ENCODE results near the gene HOXB7.

Gene HOXB7

GRCh38 chr17:48609033-48609432 lies 1.8 kb downstream of the HOXB7 start:
- DNase-seq (ENCODE audit: low read depth in 2 of 2), result no peak

DNA sequence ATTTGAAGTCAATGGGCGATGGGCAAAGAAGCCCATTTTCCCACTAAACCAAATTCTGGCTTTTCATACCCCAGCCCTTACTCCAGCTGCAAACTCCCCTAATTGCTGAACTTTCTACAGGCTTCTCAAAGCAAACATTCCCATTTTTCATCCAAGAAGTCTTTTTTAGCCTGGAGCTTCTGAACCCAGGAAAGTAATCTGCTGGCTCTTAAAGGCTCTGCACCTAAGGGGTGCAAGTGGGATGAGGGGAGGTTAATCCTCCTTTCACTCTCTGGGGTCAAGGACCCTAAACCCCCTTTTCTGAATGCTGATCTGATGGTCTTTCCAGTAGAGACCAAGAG lies 2.4 kb downstream of the HOXB7 start:
- DNase-seq (ENCODE audit: low read depth in 2 of 2), result no peak

- DNase-seq (ENCODE audit: low read depth in 2 of 2), result no peak
Observed at GRCh38 chr17:48606892-48607614, 3.8 kb downstream of the HOXB7 start.

- no peak for DNase-seq (ENCODE audit: low read depth in 2 of 2)
Observed at GRCh38 chr17:48605991-48606891, 4.6 kb downstream of the HOXB7 start.

- DNase-seq (ENCODE audit: low read depth in 2 of 2), result no peak
Observed at GRCh38 chr17:48605409-48605919, 5.4 kb downstream of the HOXB7 start.

DNA sequence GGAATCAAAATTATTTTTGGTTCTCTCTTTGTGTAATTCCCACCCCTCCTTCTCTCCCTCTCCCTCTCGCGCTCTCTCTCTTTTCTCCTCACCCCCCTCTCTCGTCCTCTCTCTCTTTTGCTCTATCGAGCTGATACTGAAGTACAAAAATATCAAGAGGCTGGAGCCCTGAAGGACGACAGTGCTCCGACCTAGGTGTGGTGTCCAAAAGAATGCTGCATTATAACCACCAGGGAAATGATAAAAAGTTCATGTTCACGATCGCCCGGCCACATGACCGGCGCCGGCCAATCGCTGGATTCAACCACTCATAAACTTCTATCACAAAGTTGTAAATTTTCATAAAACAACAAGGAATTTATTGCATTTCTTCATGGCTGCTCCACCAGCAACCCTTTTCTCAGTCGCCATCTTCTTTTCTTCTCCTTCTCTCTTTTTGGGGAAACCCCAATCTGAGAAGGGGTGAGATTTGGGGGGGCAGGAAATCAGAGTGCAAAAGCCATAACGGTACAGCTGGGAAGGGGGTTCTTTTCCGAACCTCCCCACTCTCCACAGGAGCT lies 6.0 kb downstream of the HOXB7 start, which contains the start of gene HOXB6:
HOXB6 (minus strand) TSS at position 217 of the 560 bp plus-strand sequence. CDS start 6,836 bp downstream, outside the sequence.
- DNase-seq (ENCODE audit: low read depth in 2 of 2), result no peak

DNA sequence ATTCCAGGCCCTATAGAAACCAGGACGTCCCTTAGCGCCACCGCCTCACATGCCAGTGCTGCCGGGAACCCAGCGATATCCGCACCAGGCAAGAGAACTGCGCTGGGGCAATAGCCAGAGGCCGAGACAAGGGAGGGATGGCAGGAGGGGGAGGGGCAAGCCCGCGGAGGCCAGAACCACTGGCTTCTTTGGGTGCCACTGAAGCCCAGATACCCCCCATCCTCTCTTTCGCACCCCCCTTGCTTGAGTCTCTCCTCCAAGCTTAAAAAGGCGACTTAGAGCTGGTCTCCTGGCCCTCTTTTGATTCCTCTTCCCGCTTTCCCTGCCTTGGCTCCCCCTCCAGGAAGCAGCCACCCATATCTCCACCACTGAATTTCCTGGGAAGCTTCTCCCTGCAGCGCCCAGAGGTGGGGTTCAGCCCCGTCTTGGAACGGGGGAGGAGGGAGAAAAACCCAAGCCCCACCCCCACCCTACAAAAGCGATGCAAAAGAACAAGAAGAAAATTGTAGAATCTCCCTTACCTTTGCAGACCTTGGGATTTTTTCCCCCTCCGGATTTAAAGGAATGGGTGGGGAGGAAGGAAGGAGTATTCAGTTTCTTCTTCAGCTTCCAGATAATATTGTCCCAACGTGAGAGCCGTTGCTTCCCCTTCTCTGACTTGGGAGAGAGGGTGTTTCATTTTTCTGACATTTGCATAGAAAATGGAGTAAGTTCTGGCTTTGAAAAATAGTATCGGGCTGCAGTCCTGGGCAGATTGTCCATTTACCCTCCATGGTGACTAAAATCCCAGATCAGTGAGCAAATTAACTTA lies 6.7 kb downstream of the HOXB7 start:
- DNase-seq (ENCODE audit: low read depth in 2 of 2), result no peak

GRCh38 chr17:48601539-48602425 lies 9.0 kb downstream of the HOXB7 start:
- DNase-seq (ENCODE audit: low read depth in 2 of 2), result no peak

- DNase-seq (ENCODE audit: low read depth in 2 of 2), result no peak
Observed at GRCh38 chr17:48601207-48601538, 9.6 kb downstream of the HOXB7 start.

DNA sequence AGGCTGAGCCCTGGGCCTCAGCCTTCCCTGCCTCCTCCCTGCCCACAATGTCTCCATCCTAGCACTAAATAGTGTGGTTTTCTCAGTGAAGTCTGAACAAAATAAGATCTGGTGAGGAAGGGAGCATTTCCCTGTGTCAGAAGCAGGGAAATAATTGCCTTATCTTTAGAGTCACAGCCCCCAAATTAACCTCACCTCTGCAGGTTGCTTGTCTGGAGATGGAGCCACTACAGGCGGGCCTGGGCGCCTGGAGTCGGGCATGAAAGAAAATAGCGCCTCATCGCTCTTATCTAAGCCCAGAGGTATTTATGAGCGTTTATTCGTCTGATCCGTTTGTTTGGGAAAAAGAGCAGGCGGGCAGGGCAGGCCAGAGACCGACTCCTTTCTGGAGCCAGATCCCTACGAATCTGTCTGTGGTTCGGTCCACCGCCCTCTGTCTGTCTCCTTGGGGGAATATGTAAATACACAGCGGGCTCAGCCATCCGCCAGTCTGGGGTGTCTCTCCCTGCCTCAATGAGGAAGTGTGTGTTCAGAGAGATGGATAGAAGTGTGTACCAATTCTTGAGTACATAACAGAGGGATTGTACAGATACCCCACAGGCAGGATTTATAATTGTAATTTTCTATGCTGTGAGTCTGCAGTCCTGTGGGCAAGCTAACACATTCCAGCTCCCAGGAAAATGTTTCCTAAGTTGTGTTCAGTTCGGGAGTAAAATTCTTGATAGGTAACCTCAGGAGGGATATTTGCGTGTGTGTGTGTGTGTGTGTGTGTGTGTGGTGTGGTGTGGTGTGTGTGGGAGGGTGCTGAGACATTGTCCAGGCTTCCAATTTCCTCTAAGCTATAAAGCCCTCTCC lies 10.3 kb downstream of the HOXB7 start:
- DNase-seq (ENCODE audit: low read depth in 2 of 2), result no peak

- DNase-seq (ENCODE audit: low read depth in 2 of 2), result no peak
Observed at GRCh38 chr17:48599354-48599753, 11.5 kb downstream of the HOXB7 start.

DNA sequence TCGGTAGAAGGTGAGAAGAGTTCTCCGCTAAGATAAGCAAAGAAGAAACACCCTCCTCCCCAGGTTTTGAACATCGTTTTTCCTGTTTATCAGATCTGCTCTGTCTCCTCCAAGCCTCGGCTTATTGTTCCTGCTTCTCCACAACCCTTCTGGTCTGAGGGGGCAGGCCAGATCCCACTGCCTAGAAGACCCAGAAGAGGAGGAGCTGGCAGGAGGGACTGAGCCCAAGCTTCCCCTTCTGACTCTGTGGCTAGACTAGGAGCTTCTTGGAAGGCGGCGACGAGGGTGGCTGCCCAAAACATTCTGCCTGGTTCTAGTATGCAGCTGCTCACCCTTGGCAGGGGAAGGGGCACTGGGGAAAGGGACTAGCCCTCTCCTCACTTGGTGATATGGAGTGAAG lies 12.1 kb downstream of the HOXB7 start:
- no peak for DNase-seq (ENCODE audit: low read depth in 2 of 2)

- no peak for DNase-seq (ENCODE audit: low read depth in 2 of 2)
Observed at GRCh38 chr17:48597778-48598631, 12.8 kb downstream of the HOXB7 start.

DNA sequence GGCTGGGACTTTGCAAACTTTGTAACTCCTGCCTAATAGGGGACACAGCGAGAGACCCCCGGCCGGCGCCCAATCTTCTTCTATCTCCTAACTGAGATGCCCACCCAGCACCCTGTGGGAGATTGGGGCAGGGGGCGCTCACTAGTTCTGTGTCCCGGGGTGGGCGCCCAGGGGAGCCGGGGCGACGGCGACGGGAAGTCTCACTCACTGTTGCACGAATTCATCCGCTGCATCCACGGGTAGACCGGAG lies 13.4 kb downstream of the HOXB7 start:
- DNase-seq (ENCODE audit: low read depth in 2 of 2), result no peak

- DNase-seq (ENCODE audit: low read depth in 2 of 2), result no peak
Observed at GRCh38 chr17:48596735-48597527, 13.9 kb downstream of the HOXB7 start.

GRCh38 chr17:48596000-48596734 lies 14.7 kb downstream of the HOXB7 start:
- no peak for DNase-seq (ENCODE audit: low read depth in 2 of 2)

GRCh38 chr17:48595278-48595999 lies 15.4 kb downstream of the HOXB7 start:
- no peak for DNase-seq (ENCODE audit: low read depth in 2 of 2)
